ENCODE results near the gene KLF15.

Gene KLF15

GRCh38 chr3:126370606-126371005 is 13.4 kb upstream of the KLF15 start:
- Histone ChIP-seq H3K36me3 (ENCODE audit: insufficient read depth, low read length) (no peaks in the 10 kb centered on the region), H3K27ac (ENCODE audit: low read depth, low read length) (no peak overlapping the region), H3K9me3 (ENCODE audit: insufficient read depth, low read depth, low read length) (no peaks in the 10 kb centered on the region), H3K4me1 (ENCODE audit: insufficient read depth, low read length) (no peaks in the 10 kb centered on the region), H3K9ac (ENCODE audit: low read depth, low read length) (no peak overlapping the region), H3K27me3 (ENCODE audit: insufficient read depth, low read length) (no peaks in the 10 kb centered on the region), H3K4me3 (ENCODE audit: low read length) (no peak overlapping the region)
- 93% methylated on average over 7 of the region's 7 CpGs for WGBS

- Histone ChIP-seq H3K4me3 (ENCODE audit: low read length) (no peak overlapping the region), H3K27ac (ENCODE audit: low read depth, low read length) (no peak overlapping the region), H3K27me3 (ENCODE audit: insufficient read depth, low read length) (no peaks in the 10 kb centered on the region), H3K4me1 (ENCODE audit: insufficient read depth, low read length) (no peaks in the 10 kb centered on the region; the same call in 1 of the 2 replicates), H3K9me3 (ENCODE audit: insufficient read depth, low read depth, low read length) (no peaks in the 10 kb centered on the region), H3K9ac (ENCODE audit: low read depth, low read length) (no peak overlapping the region), H3K36me3 (ENCODE audit: insufficient read depth, low read length) (no peaks in the 10 kb centered on the region)
- 94% methylated on average over 4 of the region's 4 CpGs for WGBS
These were observed 12.8 kb upstream of the KLF15 start for GRCh38 chr3:126370055-126370454.

- Histone ChIP-seq H3K9ac (ENCODE audit: low read depth, low read length) (no peak overlapping the region), H3K27me3 (ENCODE audit: insufficient read depth, low read length) (no peaks in the 10 kb centered on the region), H3K9me3 (ENCODE audit: insufficient read depth, low read depth, low read length) (no peaks in the 10 kb centered on the region), H3K4me3 (ENCODE audit: low read length) (no peak overlapping the region), H3K27ac (ENCODE audit: low read depth, low read length) (no peak overlapping the region), H3K4me1 (ENCODE audit: insufficient read depth, low read length) (no peaks in the 10 kb centered on the region; the same call in 1 of the 2 replicates), H3K36me3 (ENCODE audit: insufficient read depth, low read length) (no peaks in the 10 kb centered on the region)
- WGBS = 93% methylated on average over 2 of the region's 2 CpGs
These were observed 12.3 kb upstream of the KLF15 start for GRCh38 chr3:126369490-126369889.

GRCh38 chr3:126367316-126367805 is 10.2 kb upstream of the KLF15 start:
- Histone ChIP-seq H3K27me3 (ENCODE audit: insufficient read depth, low read length) (no peaks in the 10 kb centered on the region), H3K27ac (ENCODE audit: low read depth, low read length) (no peak overlapping the region), H3K36me3 (ENCODE audit: insufficient read depth, low read length) (no peaks in the 10 kb centered on the region), H3K9ac (ENCODE audit: low read depth, low read length) (no peak overlapping the region), H3K4me1 (ENCODE audit: insufficient read depth, low read length) (peaks cover 9% of the 10 kb centered on the region), H3K4me3 (ENCODE audit: low read length) (no peak overlapping the region), H3K9me3 (ENCODE audit: insufficient read depth, low read depth, low read length) (no peaks in the 10 kb centered on the region)
- 89% methylated on average over 6 of the region's 6 CpGs for WGBS

GRCh38 chr3:126365351-126366277 is 8.4 kb upstream of the KLF15 start:
- Histone ChIP-seq H3K4me3 (ENCODE audit: low read length) (no peak overlapping the region), H3K27ac (ENCODE audit: low read depth, low read length) (no peak overlapping the region), H3K9ac (ENCODE audit: low read depth, low read length) (no peak overlapping the region), H3K9me3 (ENCODE audit: insufficient read depth, low read depth, low read length) (no peaks in the 10 kb centered on the region), H3K4me1 (ENCODE audit: insufficient read depth, low read length) (peaks cover 11% of the 10 kb centered on the region), H3K27me3 (ENCODE audit: insufficient read depth, low read length) (no peaks in the 10 kb centered on the region; the same call in 1 of the 2 replicates), H3K36me3 (ENCODE audit: insufficient read depth, low read length) (no peaks in the 10 kb centered on the region)
- 88% methylated on average over 11 of the region's 11 CpGs for WGBS

GRCh38 chr3:126364731-126365301 is 7.6 kb upstream of the KLF15 start:
- H3K4me1 ChIP-seq (ENCODE audit: insufficient read depth, low read length) = peaks cover 11% of the 10 kb centered on the region
- no peak overlapping the region for H3K27ac ChIP-seq (ENCODE audit: low read depth, low read length)
- no peaks in the 10 kb centered on the region for H3K9me3 ChIP-seq (ENCODE audit: insufficient read depth, low read depth, low read length)
- H3K9ac ChIP-seq (ENCODE audit: low read depth, low read length) = no peak overlapping the region
- no peak overlapping the region for H3K4me3 ChIP-seq (ENCODE audit: low read length)
- H3K36me3 ChIP-seq (ENCODE audit: insufficient read depth, low read length) = no peaks in the 10 kb centered on the region
- WGBS = 80% methylated on average over 5 of the region's 5 CpGs
- peaks cover 7% of the 10 kb centered on the region; the same call in 1 of the 2 replicates for H3K27me3 ChIP-seq (ENCODE audit: insufficient read depth, low read length)

GRCh38 chr3:126364130-126364695 is 7.0 kb upstream of the KLF15 start:
- 92% methylated on average over 9 of the region's 9 CpGs for WGBS
- peaks cover 13% of the 10 kb centered on the region for H3K27me3 ChIP-seq (ENCODE audit: insufficient read depth, low read length)
- no peak overlapping the region for H3K4me3 ChIP-seq (ENCODE audit: low read length)
- 0 out of 2 replicates have a peak, but pooled peaks cover under 1% of the 10 kb centered on the region for H3K9me3 ChIP-seq (ENCODE audit: insufficient read depth, low read depth, low read length)
- no peaks in the 10 kb centered on the region for H3K36me3 ChIP-seq (ENCODE audit: insufficient read depth, low read length)
- no peak overlapping the region for H3K9ac ChIP-seq (ENCODE audit: low read depth, low read length)
- no peak overlapping the region for H3K27ac ChIP-seq (ENCODE audit: low read depth, low read length)
- H3K4me1 ChIP-seq (ENCODE audit: insufficient read depth, low read length) = peaks cover 11% of the 10 kb centered on the region

GRCh38 chr3:126361211-126361610 is 4.0 kb upstream of the KLF15 start:
- 88% methylated on average over 9 of the region's 9 CpGs for WGBS
- Histone ChIP-seq H3K9ac (ENCODE audit: low read depth, low read length) (no peak overlapping the region), H3K27ac (ENCODE audit: low read depth, low read length) (no peak overlapping the region), H3K27me3 (ENCODE audit: insufficient read depth, low read length) (peaks cover 38% of the 10 kb centered on the region), H3K4me3 (ENCODE audit: low read length) (no peak overlapping the region), H3K9me3 (ENCODE audit: insufficient read depth, low read depth, low read length) (peaks cover 4% of the 10 kb centered on the region; the same call in 1 of the 2 replicates), H3K36me3 (ENCODE audit: insufficient read depth, low read length) (no peaks in the 10 kb centered on the region), H3K4me1 (ENCODE audit: insufficient read depth, low read length) (peaks cover 16% of the 10 kb centered on the region)

GRCh38 chr3:126360714-126361060 is 3.5 kb upstream of the KLF15 start:
- 90% methylated on average over 3 of the region's 3 CpGs for WGBS
- Histone ChIP-seq H3K27me3 (ENCODE audit: insufficient read depth, low read length) (peaks cover 38% of the 10 kb centered on the region), H3K27ac (ENCODE audit: low read depth, low read length) (no peak overlapping the region), H3K4me3 (ENCODE audit: low read length) (no peak overlapping the region), H3K4me1 (ENCODE audit: insufficient read depth, low read length) (peaks cover 16% of the 10 kb centered on the region), H3K9me3 (ENCODE audit: insufficient read depth, low read depth, low read length) (peaks cover 4% of the 10 kb centered on the region; the same call in 1 of the 2 replicates), H3K9ac (ENCODE audit: low read depth, low read length) (no peak overlapping the region), H3K36me3 (ENCODE audit: insufficient read depth, low read length) (no peaks in the 10 kb centered on the region)

GRCh38 chr3:126360046-126360713 is 3.0 kb upstream of the KLF15 start:
- no peak overlapping the region for H3K4me3 ChIP-seq (ENCODE audit: low read length)
- no peak overlapping the region for H3K9ac ChIP-seq (ENCODE audit: low read depth, low read length)
- H3K9me3 ChIP-seq (ENCODE audit: insufficient read depth, low read depth, low read length) = peaks cover 4% of the 10 kb centered on the region; the same call in 1 of the 2 replicates
- no peaks in the 10 kb centered on the region for H3K36me3 ChIP-seq (ENCODE audit: insufficient read depth, low read length)
- H3K4me1 ChIP-seq (ENCODE audit: insufficient read depth, low read length) = peaks cover 21% of the 10 kb centered on the region
- 91% methylated on average over 3 of the region's 3 CpGs for WGBS
- peaks cover 38% of the 10 kb centered on the region for H3K27me3 ChIP-seq (ENCODE audit: insufficient read depth, low read length)
- no peak overlapping the region for H3K27ac ChIP-seq (ENCODE audit: low read depth, low read length)

GRCh38 chr3:126358816-126359181 is 1.6 kb upstream of the KLF15 start:
- 74% methylated on average over 3 of the region's 3 CpGs for WGBS
- Histone ChIP-seq H3K27ac (ENCODE audit: low read depth, low read length) (no peak overlapping the region), H3K9ac (ENCODE audit: low read depth, low read length) (no peak overlapping the region), H3K4me3 (ENCODE audit: low read length) (no peak overlapping the region), H3K9me3 (ENCODE audit: insufficient read depth, low read depth, low read length) (peaks cover 4% of the 10 kb centered on the region; the same call in 1 of the 2 replicates), H3K27me3 (ENCODE audit: insufficient read depth, low read length) (peaks cover 38% of the 10 kb centered on the region), H3K4me1 (ENCODE audit: insufficient read depth, low read length) (peaks cover 22% of the 10 kb centered on the region), H3K36me3 (ENCODE audit: insufficient read depth, low read length) (no peaks in the 10 kb centered on the region)
